Activated T-helper 1 cell treated with Interleukin-2 at 50 U/mL for 16 hours (primary cell): ENCODE measurements around the gene OVOL1.
"Not testable (repeated sequence)": the region's sequence is repeated elsewhere in the genome, so short reads cannot be mapped to it uniquely, and the experiment has no call there.

ENCODE experiments used
- DNase-seq: peaks from one replicate; pipeline ENCODE4 v3.0.0-alpha.2; 2020; ENCODE audit warnings: low read depth

OVOL1 gene

DNA sequence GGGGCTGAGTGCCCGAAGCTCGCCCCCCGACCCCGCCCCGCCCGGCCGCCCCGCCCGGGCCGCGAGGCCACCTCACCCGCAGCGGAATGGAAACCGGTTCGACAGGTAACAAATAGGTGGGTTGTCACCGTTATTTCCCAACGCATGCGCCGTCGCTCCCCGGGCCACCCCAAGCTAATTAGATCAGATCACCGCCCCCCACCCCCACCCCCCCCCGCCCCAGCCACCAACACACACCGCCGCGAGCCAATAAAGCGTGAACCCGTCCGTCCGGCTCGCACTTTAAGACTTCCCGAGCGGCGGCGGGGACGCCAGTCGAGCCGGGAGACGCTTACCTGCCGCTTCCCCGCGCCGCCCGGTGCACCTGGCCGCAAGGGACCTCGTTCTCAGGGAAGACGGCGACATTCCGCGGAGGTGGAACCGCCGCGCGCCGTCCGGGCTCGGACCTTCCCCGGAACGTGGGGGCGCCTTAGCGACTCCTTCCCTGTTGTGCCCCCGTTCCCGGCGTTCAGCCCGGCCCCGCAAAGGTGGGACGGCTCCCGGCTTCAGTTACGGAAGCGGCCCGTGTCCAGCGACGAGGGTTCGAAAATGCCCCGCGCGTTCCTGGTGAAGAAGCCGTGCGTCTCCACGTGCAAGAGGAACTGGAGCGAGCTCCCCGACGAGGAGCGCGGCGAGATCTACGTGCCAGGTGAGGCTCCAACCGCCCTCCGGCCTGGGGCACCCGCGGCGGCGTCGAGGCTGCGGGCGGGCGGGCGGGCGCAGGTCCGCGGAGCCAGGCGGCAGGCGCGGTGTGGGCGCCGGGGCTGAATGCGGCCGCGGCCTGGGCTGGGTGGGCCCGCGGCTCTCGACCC is at the start of gene OVOL1:
OVOL1 (plus strand) TSS at position 278 of the 851 bp plus-strand sequence; CDS start at position 589, 311 bp downstream.
- no peak for DNase-seq

DNA sequence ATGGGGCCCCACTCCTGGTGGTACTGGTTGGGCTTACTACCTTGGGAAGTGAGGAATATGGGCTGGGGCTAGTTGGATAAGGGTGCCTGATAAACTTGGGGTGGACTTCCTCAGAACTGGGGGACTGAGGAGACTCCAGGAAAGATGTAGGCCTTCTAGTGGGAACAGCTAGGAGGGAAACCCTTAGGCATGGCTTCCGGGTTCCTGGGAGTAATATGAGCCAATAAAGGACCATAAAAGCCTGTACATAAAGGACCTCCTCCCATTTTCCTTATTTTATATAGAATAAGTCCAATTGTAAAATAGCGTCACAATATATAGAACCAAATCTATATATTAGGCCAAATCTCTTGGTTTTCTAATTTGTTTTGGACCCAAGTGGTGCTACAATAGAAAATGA is 47.8 kb upstream of the OVOL1 start:
- DNase-seq = no peak

GRCh38 chr11:65741185-65741584 is 45.7 kb upstream of the OVOL1 start:
- no peak for DNase-seq

- DNase-seq = no peak
These were observed 44.5 kb upstream of the OVOL1 start for GRCh38 chr11:65742353-65742752.

DNA sequence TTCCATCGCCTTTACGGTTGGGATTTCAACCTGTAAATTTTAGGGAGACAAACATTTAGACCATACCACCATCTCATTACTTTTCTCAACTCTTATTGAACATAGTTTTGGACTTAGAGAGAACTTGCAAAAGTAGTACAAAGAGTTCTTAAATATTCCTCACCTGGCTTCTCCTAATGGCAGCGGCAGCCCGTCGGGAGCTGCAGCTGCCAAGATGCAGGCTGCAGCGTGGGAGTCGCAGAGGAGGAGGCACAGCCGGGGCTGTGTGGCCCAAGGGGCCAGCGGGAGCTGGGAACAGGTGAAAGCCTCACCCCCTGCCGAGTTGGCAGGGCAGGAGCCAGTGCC is 43.2 kb upstream of the OVOL1 start:
- DNase-seq = no peak

- DNase-seq = no peak
These were observed 42.7 kb upstream of the OVOL1 start for GRCh38 chr11:65744026-65744698.

GRCh38 chr11:65744699-65745042 is 42.2 kb upstream of the OVOL1 start:
- DNase-seq = no peak

- no peak for DNase-seq
These were observed 41.8 kb upstream of the OVOL1 start for GRCh38 chr11:65745049-65745448.

- not testable (repeated sequence) for DNase-seq
These were observed 24.7 kb upstream of the OVOL1 start for GRCh38 chr11:65762169-65762568.

DNA sequence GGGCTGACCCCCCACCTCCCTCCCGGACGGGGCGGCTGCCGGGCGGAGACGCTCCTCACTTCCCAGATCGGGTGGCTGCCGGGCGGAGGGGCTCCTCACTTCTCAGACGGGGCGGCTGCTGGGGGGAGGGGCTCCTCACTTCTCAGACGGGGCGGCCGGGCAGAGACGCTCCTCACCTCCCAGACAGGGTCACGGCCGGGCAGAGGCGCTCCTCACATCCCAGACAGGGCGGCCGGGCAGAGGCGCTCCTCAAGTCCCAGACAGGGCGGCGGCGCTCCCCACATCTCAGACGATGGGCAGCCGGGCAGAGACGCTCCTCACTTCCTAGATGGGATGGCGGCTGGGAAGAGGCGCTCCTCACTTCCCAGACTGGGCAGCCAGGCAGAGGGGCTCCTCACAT is 24.0 kb upstream of the OVOL1 start:
- DNase-seq = not testable (repeated sequence)

DNA sequence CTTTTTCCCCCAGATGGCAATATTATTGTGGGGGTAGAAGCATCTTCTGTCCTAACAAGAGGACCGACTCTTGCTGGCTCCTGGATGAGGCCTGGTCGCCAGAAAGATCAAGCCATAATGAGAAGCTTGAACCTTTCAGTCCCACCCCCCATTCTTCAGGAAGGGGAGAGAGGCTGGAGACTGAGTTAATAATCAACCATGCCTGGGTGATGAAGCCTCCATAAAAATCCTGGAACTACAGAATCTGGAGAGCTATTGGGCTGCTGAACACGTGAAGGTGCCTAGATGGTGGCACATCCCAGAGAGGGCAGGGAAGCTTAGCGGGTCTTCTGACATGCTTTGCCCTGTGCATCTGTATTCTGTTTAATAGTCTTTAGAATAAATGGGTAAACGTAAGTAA is 22.4 kb upstream of the OVOL1 start:
- no peak for DNase-seq

- DNase-seq = no peak
These were observed 20.3 kb upstream of the OVOL1 start for GRCh38 chr11:65766535-65766934.

- DNase-seq = no peak
These were observed 19.5 kb upstream of the OVOL1 start for GRCh38 chr11:65767406-65767805.

- not testable (repeated sequence) for DNase-seq
These were observed 19.1 kb upstream of the OVOL1 start for GRCh38 chr11:65767806-65768205.

DNA sequence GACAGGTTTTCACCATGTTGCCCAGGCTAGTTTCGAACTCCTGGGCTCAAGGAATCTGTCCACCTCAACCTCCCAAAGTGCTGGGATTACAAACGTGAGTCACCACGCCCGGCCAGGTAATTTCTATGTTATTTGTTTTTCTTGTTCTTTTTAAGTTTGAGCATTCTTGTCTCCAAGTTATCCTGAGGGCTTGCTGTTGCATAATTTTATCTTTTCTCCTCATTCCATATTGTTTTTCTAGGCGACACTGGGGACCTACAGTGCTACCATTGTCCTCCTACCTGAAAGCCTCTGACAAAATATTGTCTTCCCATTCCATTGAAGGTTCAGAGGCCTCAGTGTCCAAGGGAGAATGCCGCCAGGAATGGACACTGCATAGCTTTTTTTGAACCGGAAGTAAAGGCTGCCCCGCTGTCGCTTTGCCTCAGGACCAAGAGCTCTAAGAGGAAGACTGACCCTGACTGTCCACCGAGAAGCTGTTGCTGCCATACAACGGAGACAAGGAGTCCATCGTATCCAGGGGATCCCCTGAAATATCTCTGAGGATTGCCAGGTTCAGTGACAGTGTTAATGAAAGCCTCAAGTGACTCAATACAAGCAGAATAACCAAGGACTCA is 15.8 kb upstream of the OVOL1 start:
- no peak for DNase-seq

DNA sequence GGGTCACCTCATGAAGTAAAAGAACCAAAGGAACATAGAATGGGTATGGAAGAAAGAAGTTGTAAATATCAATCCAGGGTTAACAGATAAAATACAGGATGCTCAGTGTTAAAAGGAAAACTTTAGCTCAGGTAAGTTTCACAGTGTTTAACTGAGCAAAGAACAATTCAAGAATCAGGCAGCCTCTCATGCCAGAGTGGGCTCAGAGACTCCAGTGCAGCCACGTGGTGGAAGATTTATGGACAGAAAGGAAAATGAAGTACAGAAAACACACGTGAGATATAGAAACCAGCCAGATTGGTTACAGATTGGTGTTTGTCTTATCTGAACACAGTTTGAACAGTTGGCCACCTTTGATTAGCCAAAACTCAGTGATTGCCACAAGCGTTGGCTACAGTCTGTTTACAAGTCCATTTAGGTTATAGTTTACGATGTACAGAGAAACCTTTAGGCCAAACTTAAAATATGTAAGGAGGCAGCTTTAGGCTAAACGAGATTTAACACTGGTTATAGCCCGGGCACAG is 15.2 kb upstream of the OVOL1 start:
- no peak for DNase-seq

DNA sequence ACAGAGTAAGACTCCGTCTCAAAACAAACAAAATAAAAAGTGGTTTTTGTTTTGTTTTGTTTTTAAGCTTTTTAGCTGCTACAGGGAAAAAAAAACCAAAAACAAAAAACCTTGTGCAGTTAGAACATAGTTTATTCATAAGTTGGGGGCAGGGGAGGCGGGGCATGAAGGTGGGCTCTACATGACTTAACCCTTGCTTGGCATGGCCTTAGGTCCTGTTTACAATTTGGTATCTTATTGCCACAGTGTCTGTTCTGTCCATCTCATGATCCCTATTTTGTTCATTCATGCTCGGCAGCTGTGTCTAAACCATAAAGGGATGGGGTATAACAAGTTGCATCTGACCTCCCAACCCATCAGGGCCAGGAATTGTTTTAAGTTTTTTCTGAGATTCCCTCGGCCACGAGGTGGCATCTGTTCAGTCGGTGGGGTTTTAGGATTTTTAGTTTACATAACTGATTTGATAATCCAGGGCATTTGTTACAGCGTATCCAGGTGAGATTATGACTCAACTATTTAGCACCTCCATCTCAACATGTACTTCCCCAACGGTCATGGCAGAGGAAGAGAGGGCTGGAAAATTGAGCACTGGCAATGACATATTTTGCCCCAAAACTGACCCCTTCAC is 13.0 kb upstream of the OVOL1 start:
- DNase-seq = no peak

GRCh38 chr11:65774525-65775306 is 12.1 kb upstream of the OVOL1 start:
- DNase-seq = no peak

DNA sequence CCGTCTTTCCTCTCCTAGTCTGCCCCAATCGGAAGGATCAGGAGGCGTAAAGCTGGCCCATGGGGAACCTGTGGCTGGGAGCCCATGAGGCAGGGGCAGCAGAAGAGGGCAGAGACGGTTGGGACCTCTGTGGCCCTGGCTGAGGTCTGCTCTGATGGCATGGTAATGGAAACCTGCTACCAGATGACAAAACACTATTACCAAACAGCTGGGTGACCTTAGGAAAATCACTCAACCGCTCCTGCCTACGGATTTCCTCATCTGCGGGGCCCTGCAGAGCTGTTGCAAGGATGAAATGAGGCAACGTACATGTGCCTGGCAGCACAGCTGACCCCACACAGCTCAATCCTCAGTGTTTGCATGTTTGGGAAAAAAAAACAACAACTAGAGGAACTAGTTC is 10.7 kb upstream of the OVOL1 start:
- DNase-seq = no peak

DNA sequence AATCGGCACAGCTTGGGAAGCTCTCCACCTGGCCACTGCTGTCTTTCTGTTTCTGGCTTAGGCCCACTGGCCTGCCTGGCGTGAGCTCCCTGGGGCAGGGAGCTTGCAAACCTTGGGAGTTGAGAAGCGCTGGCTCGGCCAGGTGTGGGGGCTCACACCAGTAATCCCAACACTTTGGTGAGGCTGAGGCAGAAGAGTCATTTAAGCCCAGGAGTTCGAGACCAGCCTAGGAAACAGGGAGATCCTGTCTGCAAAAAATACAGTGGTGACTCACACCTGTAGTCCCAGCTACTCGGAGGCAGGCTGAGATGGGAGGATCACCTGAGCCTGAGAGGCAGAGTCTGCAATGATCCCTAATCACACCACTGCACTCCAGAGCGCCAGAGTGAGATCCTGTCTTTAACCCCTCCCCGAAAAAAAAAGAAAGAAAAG is 10.1 kb upstream of the OVOL1 start:
- no peak for DNase-seq

GRCh38 chr11:65777241-65777640 is 9.6 kb upstream of the OVOL1 start:
- no peak for DNase-seq
